HCT116 (cell line): ENCODE data around the gene FBXO47. TPM values are rescaled to one million over a fixed set of nuclear protein-coding genes. Genes with fewer than 3 reads are reported as not detected.

Experiments used
- ATAC-seq: fragments of 200-7000 bp; cut with Tn5 transposase; 2 replicates; pipeline ENCODE4 v1.9.1; 2020; ENCODE audit warnings: mild to moderate bottlenecking, moderate library complexity
- BruUV-seq: library from RNA; stranded (reverse); fragments of 400-500 nt; replicated peaks from 2 replicates; lab custom pipeline; 2021; lab: Mats Ljungman, UMichigan
- CTCF ChIA-PET: fragments of 300-600 bp; sonication (Branson Sonifier 250); formaldehyde crosslinking; loops from one replicate; lab custom pipeline; 2021; ENCODE audit warnings: antibody characterized with exemption; lab: Charles Lee
- POLR2A ChIA-PET: fragments of 300-600, 350-600 bp; sonication (Branson Sonifier 250); formaldehyde crosslinking; loops from one replicate; lab custom pipeline; 2021; ENCODE audit warnings: antibody characterized with exemption; lab: Charles Lee
- RAD21 ChIA-PET, 2 experiments: fragments of 300-600 bp; sonication (Branson Sonifier 250); formaldehyde crosslinking; loops; one replicate each; lab custom pipeline; 2023; ENCODE audit warnings: low total read pairs in 2 of 2; ENCODE audit not compliant: uncharacterized antibody in 2 of 2, unreplicated experiment in 2 of 2, low non-redundant PET in 1 of 2; lab: Charles Lee
- DNase-seq: peaks from one replicate; pipeline ENCODE4 v3.0.0-alpha.2; 2010; ENCODE audit warnings: low read depth, low spot score
- H2AFZ ChIP-seq: fragments of 200-600 bp; shearing (Covaris generic), sonication (generic); 2 replicates; pipeline ENCODE4 v1.6.1; 2017; ENCODE audit warnings: low read depth, mixed run types, mixed read lengths, antibody characterized with exemption, low read length; ENCODE audit not compliant: poor library complexity, severe bottlenecking
- H3K27ac ChIP-seq: 2 replicates; pipeline ENCODE4 v1.5.1; 2012; ENCODE audit warnings: low read depth, low read length
- H3K27me3 ChIP-seq: fragments of 200-600 bp; sonication (generic); 2 replicates; pipeline ENCODE4 v1.6.1; 2016; ENCODE audit warnings: mixed run types, low read length, mixed read lengths; ENCODE audit not compliant: insufficient read depth
- H3K36me3 ChIP-seq, 2 experiments: fragments of 200-500 bp in 1 of 2; fragments of 200-600 bp in 1 of 2; sonication (Bioruptor generic) in 1 of 2; sonication (generic) in 1 of 2; 2 replicates each; pipeline versions ENCODE4 v1.5.1 to v1.6.1; 2014 to 2016; ENCODE audit warnings: low read length in 2 of 2, inconsistent platforms in 1 of 2, mixed read lengths in 1 of 2, mixed run types in 1 of 2; ENCODE audit not compliant: insufficient read depth in 2 of 2, control insufficient read depth in 1 of 2
- H3K4me1 ChIP-seq, 2 experiments: fragments of 200-600 bp in 1 of 2; sonication (generic) in 1 of 2; 2 replicates each; pipeline versions ENCODE4 v1.5.1 to v1.6.1; 2012 to 2017; ENCODE audit warnings: low read length in 2 of 2, inconsistent platforms in 1 of 2, mild to moderate bottlenecking in 1 of 2, mixed read lengths in 1 of 2, mixed run types in 1 of 2, moderate library complexity in 1 of 2; ENCODE audit not compliant: insufficient read depth in 2 of 2, control insufficient read depth in 1 of 2
- H3K4me2 ChIP-seq: fragments of 200-600 bp; sonication (generic); 2 replicates; pipeline ENCODE4 v1.6.1; 2017; ENCODE audit warnings: mixed run types, low read length, mixed read lengths
- H3K4me3 ChIP-seq, 2 experiments: fragments of 200-600 bp in 1 of 2; sonication (generic) in 1 of 2; replicated peaks in 1 of 2; 2 replicates each; pipeline ENCODE4 v1.5.1; 2011 to 2016; ENCODE audit warnings: low read length in 2 of 2, control low read depth in 1 of 2, low read depth in 1 of 2, mild to moderate bottlenecking in 1 of 2, mixed read lengths in 1 of 2, mixed run types in 1 of 2
- H3K79me2 ChIP-seq: fragments of 200-600 bp; sonication (generic); 2 replicates; pipeline ENCODE4 v1.6.1; 2017; ENCODE audit warnings: mild to moderate bottlenecking, mixed run types, low read length, moderate library complexity, mixed read lengths; ENCODE audit not compliant: insufficient read depth
- H3K9ac ChIP-seq: fragments of 200-600 bp; sonication (generic); 2 replicates; pipeline ENCODE4 v1.6.1; 2016; ENCODE audit warnings: low read length, mixed read lengths
- H3K9me2 ChIP-seq: fragments of 200-600 bp; sonication (generic), shearing (Covaris generic); 2 replicates; pipeline ENCODE4 v1.6.1; 2017; ENCODE audit warnings: mixed run types, mild to moderate bottlenecking, moderate library complexity; ENCODE audit not compliant: insufficient read depth
- H3K9me3 ChIP-seq, 2 experiments: fragments of 200-500 bp in 1 of 2; fragments of 200-600 bp in 1 of 2; sonication (Bioruptor generic) in 1 of 2; sonication (generic) in 1 of 2; 2 replicates each; pipeline ENCODE4 v1.6.1; 2014 to 2017; ENCODE audit warnings: low read length in 2 of 2, mixed read lengths in 2 of 2, inconsistent platforms in 1 of 2, low read depth in 1 of 2, mild to moderate bottlenecking in 1 of 2, mixed run types in 1 of 2, moderate library complexity in 1 of 2; ENCODE audit not compliant: control insufficient read depth in 1 of 2, insufficient read depth in 1 of 2
- H4K20me1 ChIP-seq: fragments of 200-600 bp; sonication (generic), shearing (Covaris generic); 2 replicates; pipeline ENCODE4 v1.6.1; 2017; ENCODE audit warnings: mixed run types, mild to moderate bottlenecking, moderate library complexity; ENCODE audit not compliant: insufficient read depth
- CBX3 ChIP-seq: IDR thresholded peaks from 2 replicates; pipeline ENCODE4 v1.6.1; 2012; ENCODE audit warnings: low read depth
- CEBPB ChIP-seq: IDR thresholded peaks from 2 replicates; pipeline ENCODE4 v1.6.1; 2012; ENCODE audit warnings: low read depth
- ELF1 ChIP-seq: IDR thresholded peaks from 2 replicates; pipeline ENCODE4 v1.6.1; 2012; ENCODE audit warnings: low read depth, borderline replicate concordance
- EZH2phosphoT487 ChIP-seq: fragments of 200-600 bp; IDR thresholded peaks from 2 replicates; pipeline ENCODE4 v1.6.1; 2018; ENCODE audit warnings: antibody characterized with exemption, borderline replicate concordance
- FOSL1 ChIP-seq: IDR thresholded peaks from 2 replicates; pipeline ENCODE4 v1.6.1; 2012; ENCODE audit warnings: low read depth
- JUND ChIP-seq: IDR thresholded peaks from 2 replicates; pipeline ENCODE4 v1.6.1; 2012
- POLR2A ChIP-seq: IDR thresholded peaks from 2 replicates; pipeline ENCODE4 v1.7.0; 2011; ENCODE audit warnings: borderline replicate concordance; ENCODE audit not compliant: insufficient read depth, insufficient read length; ENCODE audit errors: extremely low read depth
- POLR2AphosphoS5 ChIP-seq: IDR thresholded peaks from 2 replicates; pipeline ENCODE4 v1.6.1; 2011; ENCODE audit warnings: mild to moderate bottlenecking, low read depth, low read length, moderate library complexity
- RAD21 ChIP-seq: IDR thresholded peaks from 2 replicates; pipeline ENCODE4 v1.6.1; 2012; ENCODE audit warnings: low read depth, mild to moderate bottlenecking
- SIN3A ChIP-seq: IDR thresholded peaks from 2 replicates; pipeline ENCODE4 v1.6.1; 2012; ENCODE audit warnings: low read depth
- SP1 ChIP-seq: IDR thresholded peaks from 2 replicates; pipeline ENCODE4 v1.6.1; 2012; ENCODE audit warnings: low read depth
- TCF7L2 ChIP-seq: IDR thresholded peaks from 2 replicates; pipeline ENCODE4 v1.7.0; 2011; ENCODE audit warnings: borderline replicate concordance, inconsistent platforms; ENCODE audit not compliant: insufficient read depth, insufficient read length; ENCODE audit errors: extremely low read depth
- YY1 ChIP-seq: IDR thresholded peaks from 2 replicates; pipeline ENCODE4 v1.6.1; 2011; ENCODE audit warnings: low read length, low read depth, moderate library complexity, mild to moderate bottlenecking; ENCODE audit not compliant: insufficient replicate concordance; ENCODE audit errors: extremely low read depth
- ZFX ChIP-seq: fragments of 450-650 bp; IDR thresholded peaks from 2 replicates; pipeline ENCODE4 v1.6.1; 2017
- intact Hi-C: fragments of 100-400 bp; cut with micrococcal nuclease; formaldehyde crosslinking; loops from 2 replicates; pipeline ENCODE4 v1.10.0; 2022
- total RNA-seq: library from RNA; stranded (reverse); gene quantifications from one replicate; pipeline ENCODE4 v1.2.1, GENCODE V29; 2021; ENCODE audit not compliant: unreplicated experiment
- TF ChIP-seq, protein P1 (sequence below): IDR thresholded peaks from 2 replicates; pipeline ENCODE4 v1.6.1; 2011; ENCODE audit warnings: mild to moderate bottlenecking, low read length, moderate library complexity; ENCODE audit not compliant: insufficient replicate concordance; ENCODE audit errors: extremely low read depth
- TF ChIP-seq, protein P2 (sequence below): IDR thresholded peaks from 2 replicates; pipeline ENCODE4 v1.6.1; 2012
- TF ChIP-seq, protein P3 (sequence below), 3 experiments: fragments of 200-600 bp in 1 of 3; sonication (generic) in 1 of 3; IDR thresholded peaks in 2 of 3; conservative IDR thresholded peaks in 1 of 3; 2 replicates each; pipeline ENCODE4 v1.5.1; 2012 to 2017; ENCODE audit warnings: low read depth in 2 of 3, low read length in 2 of 3, antibody characterized with exemption in 1 of 3, borderline replicate concordance in 1 of 3, control low read depth in 1 of 3, mild to moderate bottlenecking in 1 of 3, mixed read lengths in 1 of 3, mixed run types in 1 of 3, moderate library complexity in 1 of 3; ENCODE audit not compliant: insufficient read depth in 1 of 3
- TF ChIP-seq, protein P4 (sequence below): IDR thresholded peaks from 2 replicates; pipeline ENCODE4 v1.6.1; 2012

Gene FBXO47
- total RNA-seq, 1 experiment from 2014 or later: not detected

DNA sequence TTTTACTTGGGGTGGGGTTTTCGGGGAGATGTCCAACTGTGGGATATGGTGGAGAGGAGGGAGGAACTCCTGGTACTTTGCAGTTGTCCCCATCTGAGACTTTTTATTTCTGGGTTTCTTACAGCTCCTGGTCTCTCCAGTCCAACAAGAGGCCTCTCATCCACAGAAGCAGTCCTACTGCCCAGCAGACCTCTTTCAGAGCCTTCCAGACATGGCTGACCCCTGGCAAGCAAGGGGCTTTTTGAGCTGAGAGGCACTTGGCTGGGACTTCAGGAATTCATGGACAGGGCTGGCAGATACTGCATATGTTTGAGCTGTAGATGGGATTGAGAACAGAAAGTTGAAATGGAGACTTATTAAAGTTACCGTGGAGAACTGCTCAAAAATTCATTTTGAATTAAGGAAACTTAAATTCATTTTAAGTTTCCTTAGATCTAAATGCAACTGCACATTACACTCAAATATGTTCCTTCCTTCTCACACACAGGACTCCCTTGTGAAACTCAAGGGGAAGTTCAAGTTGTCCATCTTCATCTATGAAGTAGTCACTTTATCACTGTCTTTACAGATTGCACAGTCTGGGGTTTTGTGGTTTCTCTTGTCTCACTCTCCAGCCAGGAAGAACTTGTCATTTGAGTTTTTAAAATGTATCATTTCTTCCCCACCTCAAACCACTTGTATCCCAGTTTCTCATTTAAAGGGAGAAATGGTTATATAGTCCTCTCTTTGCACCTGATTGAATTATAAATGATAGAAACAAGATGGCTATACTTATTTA is 40.7 kb downstream of the FBXO47 start:
- Histone ChIP-seq H3K9me2 (no peaks in the 10 kb centered on the region), H4K20me1 (no peaks in the 10 kb centered on the region), H3K79me2 (no peaks in the 10 kb centered on the region), H3K9me3 (no peaks in the 10 kb centered on the region), H3K27ac (no peak overlapping the region), H3K4me3 (no peak overlapping the region), H3K36me3 (no peaks in the 10 kb centered on the region), H3K9ac (no peak overlapping the region), H3K27me3 (no peaks in the 10 kb centered on the region), H2AFZ (no peak overlapping the region), H3K4me2 (no peak overlapping the region), H3K4me1 (peaks cover 6 to 15% of the 10 kb centered on the region in 2 experiments)
- DNase-seq (no peak), ATAC-seq (no peak)
- ChIA-PET CTCF (no interaction called here), RAD21 (no interaction called here), POLR2A (no interaction called here)
- BruUV-seq: no TSS peak
- intact Hi-C loops: no loop called here
- TF ChIP-seq TCF7L2 (no peak), RAD21 (no peak), SIN3A (no peak), JUND (no peak), EZH2phosphoT487 (no peak), ELF1 (no peak), POLR2AphosphoS5 (no peak), CBX3 (no peak), SP1 (no peak), FOSL1 (no peak), YY1 (no peak), ZFX (no peak), CEBPB (no peak), POLR2A (no peak)
- TF ChIP-seq, protein P1, sequence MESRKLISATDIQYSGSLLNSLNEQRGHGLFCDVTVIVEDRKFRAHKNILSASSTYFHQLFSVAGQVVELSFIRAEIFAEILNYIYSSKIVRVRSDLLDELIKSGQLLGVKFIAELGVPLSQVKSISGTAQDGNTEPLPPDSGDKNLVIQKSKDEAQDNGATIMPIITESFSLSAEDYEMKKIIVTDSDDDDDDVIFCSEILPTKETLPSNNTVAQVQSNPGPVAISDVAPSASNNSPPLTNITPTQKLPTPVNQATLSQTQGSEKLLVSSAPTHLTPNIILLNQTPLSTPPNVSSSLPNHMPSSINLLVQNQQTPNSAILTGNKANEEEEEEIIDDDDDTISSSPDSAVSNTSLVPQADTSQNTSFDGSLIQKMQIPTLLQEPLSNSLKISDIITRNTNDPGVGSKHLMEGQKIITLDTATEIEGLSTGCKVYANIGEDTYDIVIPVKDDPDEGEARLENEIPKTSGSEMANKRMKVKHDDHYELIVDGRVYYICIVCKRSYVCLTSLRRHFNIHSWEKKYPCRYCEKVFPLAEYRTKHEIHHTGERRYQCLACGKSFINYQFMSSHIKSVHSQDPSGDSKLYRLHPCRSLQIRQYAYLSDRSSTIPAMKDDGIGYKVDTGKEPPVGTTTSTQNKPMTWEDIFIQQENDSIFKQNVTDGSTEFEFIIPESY: no peak
- TF ChIP-seq, protein P2, sequence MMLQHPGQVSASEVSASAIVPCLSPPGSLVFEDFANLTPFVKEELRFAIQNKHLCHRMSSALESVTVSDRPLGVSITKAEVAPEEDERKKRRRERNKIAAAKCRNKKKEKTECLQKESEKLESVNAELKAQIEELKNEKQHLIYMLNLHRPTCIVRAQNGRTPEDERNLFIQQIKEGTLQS: no peak
- TF ChIP-seq, protein P3, sequence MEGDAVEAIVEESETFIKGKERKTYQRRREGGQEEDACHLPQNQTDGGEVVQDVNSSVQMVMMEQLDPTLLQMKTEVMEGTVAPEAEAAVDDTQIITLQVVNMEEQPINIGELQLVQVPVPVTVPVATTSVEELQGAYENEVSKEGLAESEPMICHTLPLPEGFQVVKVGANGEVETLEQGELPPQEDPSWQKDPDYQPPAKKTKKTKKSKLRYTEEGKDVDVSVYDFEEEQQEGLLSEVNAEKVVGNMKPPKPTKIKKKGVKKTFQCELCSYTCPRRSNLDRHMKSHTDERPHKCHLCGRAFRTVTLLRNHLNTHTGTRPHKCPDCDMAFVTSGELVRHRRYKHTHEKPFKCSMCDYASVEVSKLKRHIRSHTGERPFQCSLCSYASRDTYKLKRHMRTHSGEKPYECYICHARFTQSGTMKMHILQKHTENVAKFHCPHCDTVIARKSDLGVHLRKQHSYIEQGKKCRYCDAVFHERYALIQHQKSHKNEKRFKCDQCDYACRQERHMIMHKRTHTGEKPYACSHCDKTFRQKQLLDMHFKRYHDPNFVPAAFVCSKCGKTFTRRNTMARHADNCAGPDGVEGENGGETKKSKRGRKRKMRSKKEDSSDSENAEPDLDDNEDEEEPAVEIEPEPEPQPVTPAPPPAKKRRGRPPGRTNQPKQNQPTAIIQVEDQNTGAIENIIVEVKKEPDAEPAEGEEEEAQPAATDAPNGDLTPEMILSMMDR (IDR thresholded peaks at IDR 0.05 in 2 of 3, conservative IDR thresholded peaks at IDR 0.05 in 1 of 3; ENCODE audit: borderline replicate concordance in 1 of 3, insufficient read depth in 1 of 3, low read depth in 2 of 3, low read length in 2 of 3): no peak
- TF ChIP-seq, protein P4, sequence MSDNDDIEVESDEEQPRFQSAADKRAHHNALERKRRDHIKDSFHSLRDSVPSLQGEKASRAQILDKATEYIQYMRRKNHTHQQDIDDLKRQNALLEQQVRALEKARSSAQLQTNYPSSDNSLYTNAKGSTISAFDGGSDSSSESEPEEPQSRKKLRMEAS: no peak
